ENCODE data around the gene GLRA2.

DNA sequence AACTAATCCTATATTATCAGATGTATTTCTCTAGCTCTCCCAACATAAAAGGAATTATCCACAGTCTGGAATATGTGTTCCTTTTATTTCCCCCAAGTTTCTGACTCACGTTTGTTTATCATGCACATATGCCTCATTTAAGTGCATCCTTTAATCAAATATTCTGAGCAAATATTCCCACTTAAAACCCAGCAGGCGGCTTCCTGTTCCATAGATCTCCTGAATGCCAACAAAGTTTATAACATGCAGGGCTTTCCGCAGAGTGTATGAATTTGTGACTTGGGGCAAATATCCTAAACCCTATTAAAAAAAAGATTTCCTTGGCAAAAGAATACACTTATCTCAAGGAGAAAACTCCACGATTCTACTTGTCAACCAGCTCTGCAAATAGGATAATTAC is 16.9 kb downstream of the GLRA2 start:
- TF ChIP-seq, protein P1, sequence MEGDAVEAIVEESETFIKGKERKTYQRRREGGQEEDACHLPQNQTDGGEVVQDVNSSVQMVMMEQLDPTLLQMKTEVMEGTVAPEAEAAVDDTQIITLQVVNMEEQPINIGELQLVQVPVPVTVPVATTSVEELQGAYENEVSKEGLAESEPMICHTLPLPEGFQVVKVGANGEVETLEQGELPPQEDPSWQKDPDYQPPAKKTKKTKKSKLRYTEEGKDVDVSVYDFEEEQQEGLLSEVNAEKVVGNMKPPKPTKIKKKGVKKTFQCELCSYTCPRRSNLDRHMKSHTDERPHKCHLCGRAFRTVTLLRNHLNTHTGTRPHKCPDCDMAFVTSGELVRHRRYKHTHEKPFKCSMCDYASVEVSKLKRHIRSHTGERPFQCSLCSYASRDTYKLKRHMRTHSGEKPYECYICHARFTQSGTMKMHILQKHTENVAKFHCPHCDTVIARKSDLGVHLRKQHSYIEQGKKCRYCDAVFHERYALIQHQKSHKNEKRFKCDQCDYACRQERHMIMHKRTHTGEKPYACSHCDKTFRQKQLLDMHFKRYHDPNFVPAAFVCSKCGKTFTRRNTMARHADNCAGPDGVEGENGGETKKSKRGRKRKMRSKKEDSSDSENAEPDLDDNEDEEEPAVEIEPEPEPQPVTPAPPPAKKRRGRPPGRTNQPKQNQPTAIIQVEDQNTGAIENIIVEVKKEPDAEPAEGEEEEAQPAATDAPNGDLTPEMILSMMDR (IDR thresholded peaks at IDR 0.05; ENCODE audit: borderline replicate concordance, extremely low read depth, low read length, poor library complexity, severe bottlenecking), result no peak
- no peak for TF ChIP-seq EZH2 (IDR thresholded peaks at IDR 0.05; ENCODE audit: borderline replicate concordance, low read depth, low read length, severe bottlenecking)
